GM11168 (cell line): Measurements from ENCODE around the gene PPP1CB.

Source experiments
- in situ Hi-C: fragments of 300-500 bp; cut with MboI; formaldehyde crosslinking; loops from one replicate; pipeline ENCODE4 v1.12.0; 2022; ENCODE audit warnings: low sequenced_read_pairs; ENCODE audit not compliant: unreplicated experiment

The PPP1CB gene

DNA sequence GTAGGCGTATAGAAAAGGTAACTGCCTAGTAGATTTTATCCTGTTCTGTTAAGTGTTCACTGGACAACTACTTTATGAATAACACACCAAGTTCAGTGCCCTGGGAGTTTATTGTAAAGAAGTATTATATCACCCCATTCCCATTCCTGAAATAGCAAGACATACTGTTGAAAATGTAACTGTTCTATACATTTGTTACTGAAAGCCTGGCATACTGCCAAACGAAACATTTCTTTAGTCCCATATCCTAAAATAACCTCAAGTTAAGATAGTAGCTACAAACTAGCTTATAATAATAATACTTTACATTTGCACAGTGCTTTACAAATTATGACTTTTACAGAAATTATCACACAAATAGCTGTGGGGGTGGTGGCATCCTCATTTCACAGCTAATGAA lies 84.2 kb downstream of the PPP1CB start:
- in situ Hi-C loops: no loop called here

DNA sequence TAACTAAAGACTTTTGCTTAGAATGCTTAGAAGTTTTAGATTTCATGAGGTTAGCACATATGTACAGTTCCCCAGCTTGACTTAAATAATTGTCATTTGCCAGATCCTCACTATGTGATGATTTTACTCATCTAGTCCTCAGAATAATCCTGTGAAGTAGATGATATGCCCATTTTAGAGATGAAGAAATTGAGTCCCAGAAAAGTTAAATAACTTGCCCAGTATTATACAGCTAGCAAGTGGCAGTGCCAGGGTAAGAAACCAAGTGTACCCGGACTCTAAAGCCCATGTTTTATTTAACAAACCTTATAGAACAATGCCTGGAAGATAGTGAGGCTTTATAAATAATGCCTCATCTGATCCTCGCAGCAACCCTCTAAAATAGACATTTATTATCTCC lies 87.3 kb downstream of the PPP1CB start:
- in situ Hi-C loops: no loop called here

DNA sequence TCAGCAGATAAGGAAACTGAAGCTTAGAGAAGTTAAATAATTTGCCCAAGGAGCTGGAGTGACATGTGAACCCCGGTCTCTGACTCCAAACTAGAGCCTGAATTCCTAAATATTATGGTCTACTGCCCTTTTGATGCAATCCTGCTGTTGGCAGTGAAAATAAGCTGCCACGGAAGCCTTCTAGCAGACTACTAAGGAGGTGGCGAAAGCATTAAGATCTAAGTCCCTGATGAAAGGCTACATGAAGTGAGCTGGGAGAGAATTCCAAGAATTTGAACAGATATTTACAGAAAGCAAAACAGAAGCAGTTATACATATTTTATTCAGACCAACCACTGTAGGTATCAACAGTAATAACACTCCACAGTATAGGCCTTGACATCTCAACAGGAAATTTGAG lies 90.4 kb downstream of the PPP1CB start:
- in situ Hi-C loops: loop anchor here (5.0 kb wide), 1 partner anchor 75 kb away; no protein-coding TSS in a partner anchor
